ENCODE results near the gene ZNF683. TPM values are rescaled to one million over a fixed set of nuclear protein-coding genes. Genes with fewer than 3 reads are reported as not detected.

Gene ZNF683
- total and polyA plus RNA-seq, 9 of the 15 experiments (the other 6 are each of a cell fraction or from before 2014, with no cell fraction given), result not detected

- 0 out of 2 replicates have a peak, but pooled peaks have one; percentile 58 for TF ChIP-seq RREB1 (CRISPR knock-in tag; IDR thresholded peaks at IDR 0.05)
- TF ChIP-seq TCF7L2 (IDR thresholded peaks at IDR 0.05; ENCODE audit: low read depth, low read length), result no peak
- 0 out of 2 replicates have a peak, but pooled peaks have one; percentile 23 for TF ChIP-seq DMBX1 (CRISPR knock-in tag; IDR thresholded peaks at IDR 0.05; ENCODE audit: borderline replicate concordance)
- TF ChIP-seq SIRT6 (IDR thresholded peaks at IDR 0.05; ENCODE audit: low read depth, low read length), result no peak
- peak; percentile 96 to 98 (median 97) for TF ChIP-seq CTCF (IDR thresholded peaks at IDR 0.05 in 2 of 3, conservative IDR thresholded peaks at IDR 0.05 in 1 of 3; ENCODE audit: insufficient read depth in 2 of 3, low read depth in 1 of 3, low read length in 3 of 3)
- TF ChIP-seq CCAR2 (IDR thresholded peaks at IDR 0.05; ENCODE audit: low read depth, low read length), result 0 out of 2 replicates have a peak, but pooled peaks have one; percentile 82
- TF ChIP-seq ZFP36 (IDR thresholded peaks at IDR 0.05; ENCODE audit: low read depth, low read length, partially characterized antibody), result peak; percentile 23
- 0 out of 2 replicates have a peak, but pooled peaks have one; percentile 51 for TF ChIP-seq ZBTB9 (CRISPR knock-in tag; IDR thresholded peaks at IDR 0.05)
- TF ChIP-seq LARP7 (IDR thresholded peaks at IDR 0.05), result no peak
- peak; percentile 82 for TF ChIP-seq SP1 (CRISPR knock-in tag; IDR thresholded peaks at IDR 0.05)
- TF ChIP-seq E2F8 (IDR thresholded peaks at IDR 0.05; ENCODE audit: low read depth, partially characterized antibody), result peak; percentile 63
- no peak for TF ChIP-seq E2F4 (CRISPR knock-in tag; IDR thresholded peaks at IDR 0.05; ENCODE audit: low read depth)
- TF ChIP-seq FOSL1 (tag; conservative IDR thresholded peaks at IDR 0.05), result peak; percentile 47; the same call in 1 of the 2 replicates
These were observed 51.1 kb downstream of the ZNF683 start (continued) for GRCh38 chr1:26321315-26322041.
